Endothelial cell of hepatic sinusoid (primary cell): ENCODE measurements around the gene SCN2B.

ENCODE experiments used
- in situ Hi-C: cut with HindIII; loops from 2 replicates; pipeline ENCODE4 v1.10.0; 2017; ENCODE audit warnings: low sequenced_read_pairs

Gene SCN2B

GRCh38 chr11:118136801-118137200 is 39.6 kb downstream of the SCN2B start:
- in situ Hi-C loops: loop anchor here (5.0 kb wide), 1 partner anchor 36 kb away; no protein-coding TSS in a partner anchor

- in situ Hi-C loops: loop anchor here (5.0 kb wide), 1 partner anchor 36 kb away; no protein-coding TSS in a partner anchor
Measured at GRCh38 chr11:118136341-118136740, 40.1 kb downstream of the SCN2B start.

- in situ Hi-C loops: loop anchor here (5.0 kb wide), 1 partner anchor 37 kb away; no protein-coding TSS in a partner anchor
Measured at GRCh38 chr11:118135796-118136165, 40.7 kb downstream of the SCN2B start.

- in situ Hi-C loops: loop anchor here (5.0 kb wide), 1 partner anchor 37 kb away; no protein-coding TSS in a partner anchor
Measured at GRCh38 chr11:118135051-118135795, 41.2 kb downstream of the SCN2B start.

- in situ Hi-C loops: no loop called here
Measured at GRCh38 chr11:118133816-118134215, 42.6 kb downstream of the SCN2B start.

GRCh38 chr11:118132385-118133151 is 43.9 kb downstream of the SCN2B start:
- in situ Hi-C loops: no loop called here

GRCh38 chr11:118129471-118130172 is 46.8 kb downstream of the SCN2B start:
- in situ Hi-C loops: no loop called here

GRCh38 chr11:118128721-118129470 is 47.5 kb downstream of the SCN2B start:
- in situ Hi-C loops: no loop called here

GRCh38 chr11:118128310-118128709 is 48.1 kb downstream of the SCN2B start:
- in situ Hi-C loops: no loop called here

- in situ Hi-C loops: no loop called here
Measured at GRCh38 chr11:118126082-118126838, 50.2 kb downstream of the SCN2B start.

GRCh38 chr11:118124929-118125535 is 51.4 kb downstream of the SCN2B start:
- in situ Hi-C loops: no loop called here

GRCh38 chr11:118120793-118121192 is 55.6 kb downstream of the SCN2B start:
- in situ Hi-C loops: no loop called here

- in situ Hi-C loops: no loop called here
Measured at GRCh38 chr11:118117790-118118601, 58.4 kb downstream of the SCN2B start.

- in situ Hi-C loops: no loop called here
Measured at GRCh38 chr11:118115048-118115447, 61.4 kb downstream of the SCN2B start.

- in situ Hi-C loops: no loop called here
Measured at GRCh38 chr11:118114266-118114665, 62.2 kb downstream of the SCN2B start.

- in situ Hi-C loops: no loop called here
Measured at GRCh38 chr11:118112711-118113430, 63.6 kb downstream of the SCN2B start.
